Uterus (tissue), 2 donors: ENCODE results near the gene NDUFB1.

Source experiments
- CTCF ChIP-seq, 4 experiments: fragments of 200-600 bp in 2 of 4; fragments of 450-650 bp in 2 of 4; sonication (generic) in 2 of 4; IDR thresholded peaks; one replicate each; pipeline ENCODE4 v1.5.1; 2016 to 2019; ENCODE audit warnings: antibody characterized with exemption in 4 of 4, mild to moderate bottlenecking in 2 of 4, moderate library complexity in 1 of 4
- POLR2A ChIP-seq, 2 donors: fragments of 450-650 bp; IDR thresholded peaks; one replicate each; pipeline ENCODE4 v1.6.1; 2016; ENCODE audit warnings: antibody characterized with exemption in 2 of 2, mild to moderate bottlenecking in 1 of 2, moderate library complexity in 1 of 2

DNA sequence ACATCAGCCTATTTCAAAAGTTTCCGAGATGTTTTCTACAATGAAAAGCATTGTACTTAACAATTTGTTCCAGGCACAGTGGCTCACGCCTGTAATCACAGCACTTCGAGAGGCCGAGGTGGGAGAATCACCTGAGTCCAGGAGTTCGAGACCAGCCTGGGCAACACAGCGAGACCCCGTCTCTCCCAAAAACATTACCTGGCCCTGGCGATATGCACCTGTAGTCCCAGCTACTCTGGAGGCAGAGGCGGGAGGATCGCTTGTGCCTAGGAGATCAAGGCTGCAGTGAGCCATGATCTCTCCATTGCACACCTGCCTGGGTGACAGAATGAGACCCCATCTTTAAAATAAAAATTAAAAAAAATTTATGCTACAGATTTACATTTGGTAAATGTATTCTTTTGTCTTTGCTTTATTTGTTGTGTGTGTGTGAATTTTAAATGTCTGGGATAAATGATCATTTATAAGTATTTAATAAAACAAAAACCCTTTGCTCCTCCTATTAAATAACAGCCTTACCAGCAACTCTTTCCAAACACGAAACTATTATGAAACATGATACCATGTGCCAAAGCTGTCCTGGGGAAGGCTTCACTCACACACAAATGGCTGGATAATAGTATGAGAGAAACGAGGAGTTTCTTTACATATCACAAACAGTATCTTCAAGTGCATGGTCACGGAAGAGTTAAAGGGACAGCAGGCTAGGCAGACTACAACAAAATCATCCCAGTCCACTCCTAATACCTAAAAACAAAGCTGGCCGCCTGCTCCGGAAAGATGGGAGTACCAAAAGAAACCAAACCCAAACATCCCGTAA lies 16.2 kb downstream of the NDUFB1 start:
- TF ChIP-seq CTCF (IDR thresholded peaks at IDR 0.05) (no peak), POLR2A (IDR thresholded peaks at IDR 0.05) (no peak)
